ENCODE data around the gene STK10.

- no peak for TF ChIP-seq HINFP (tag; conservative IDR thresholded peaks at IDR 0.05; ENCODE audit: low read depth)
- TF ChIP-seq CREM (IDR thresholded peaks at IDR 0.05; ENCODE audit: low read depth): no peak
- TF ChIP-seq SREBF2 (CRISPR knock-in tag; IDR thresholded peaks at IDR 0.05): no peak
- no peak for TF ChIP-seq HBP1 (CRISPR knock-in tag; IDR thresholded peaks at IDR 0.05)
- no peak for TF ChIP-seq POLR2A (conservative IDR thresholded peaks at IDR 0.05)
- TF ChIP-seq ZNF121 (CRISPR knock-in tag; conservative IDR thresholded peaks at IDR 0.05): no peak
- TF ChIP-seq DMBX1 (CRISPR knock-in tag; IDR thresholded peaks at IDR 0.05; ENCODE audit: borderline replicate concordance): no peak
- TF ChIP-seq ZNF609 (CRISPR knock-in tag; IDR thresholded peaks at IDR 0.05; ENCODE audit: borderline replicate concordance): no peak
- no peak for TF ChIP-seq HDAC2 (IDR thresholded peaks at IDR 0.05)
Measured at GRCh38 chr5:172183881-172184280, 4.1 kb downstream of the STK10 start.
